GM18861 (cell line): ENCODE measurements around the gene UBP1.
"Not testable (repeated sequence)": the region's sequence is repeated elsewhere in the genome, so short reads cannot be mapped to it uniquely, and the experiment has no call there.

ENCODE experiments used
- ATAC-seq: cut with Tn5 transposase; IDR thresholded peaks from one replicate; pipeline ENCODE4 v1.9.1; 2021; ENCODE audit not compliant: unreplicated experiment

The UBP1 gene

DNA sequence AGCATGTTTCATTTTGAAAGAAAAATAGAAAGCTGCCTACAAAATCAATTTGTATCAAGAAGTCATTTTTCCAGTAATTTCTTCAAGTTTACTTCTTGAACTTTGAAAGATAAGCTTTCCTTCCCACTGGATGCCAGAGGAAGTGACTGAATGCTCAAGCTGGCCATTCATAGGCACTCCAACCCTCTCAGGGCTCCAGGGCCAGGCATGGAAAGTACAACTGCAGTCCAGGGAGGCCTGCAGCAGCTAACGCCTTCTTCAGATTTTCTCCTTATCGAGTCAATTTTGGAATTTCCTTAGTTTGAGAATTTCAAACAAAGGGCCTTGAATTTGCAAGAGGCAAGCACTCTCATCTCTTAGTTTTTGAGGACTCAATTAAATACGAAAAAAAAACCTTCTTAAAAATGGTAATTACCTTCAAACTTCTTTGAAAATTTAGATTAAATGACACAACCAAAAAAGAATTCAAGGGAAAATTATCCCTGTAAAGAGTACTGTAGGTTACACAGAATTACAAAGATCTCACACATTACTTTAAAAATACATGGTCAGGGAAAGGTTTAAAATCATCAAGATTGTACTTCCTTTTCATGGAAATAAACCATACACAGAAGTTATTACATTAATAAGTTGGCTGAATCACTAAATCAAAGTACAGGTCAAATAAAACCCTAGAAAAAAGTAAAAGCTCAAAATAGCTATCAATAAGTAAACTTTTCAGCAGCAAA lies 2.5 kb downstream of the UBP1 start:
- no peak for ATAC-seq

DNA sequence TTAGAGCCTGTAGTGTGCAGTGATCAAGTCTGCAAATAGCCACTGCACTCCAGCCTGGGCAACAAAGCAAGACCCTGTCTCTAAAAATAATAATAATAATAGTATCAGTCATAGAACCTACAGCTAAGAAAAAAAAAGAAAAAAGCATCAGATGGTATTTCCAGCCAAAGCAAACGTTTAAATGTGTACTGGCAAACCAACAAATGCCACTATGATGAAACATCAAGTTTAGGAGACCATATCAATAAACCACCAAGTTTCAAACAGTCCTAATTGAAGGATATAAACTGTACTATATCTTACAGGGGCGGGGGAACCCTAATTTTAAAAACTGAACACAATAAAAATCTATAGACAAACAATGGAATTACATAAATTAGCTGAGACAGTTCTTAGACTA lies 6.4 kb downstream of the UBP1 start:
- ATAC-seq: no peak

DNA sequence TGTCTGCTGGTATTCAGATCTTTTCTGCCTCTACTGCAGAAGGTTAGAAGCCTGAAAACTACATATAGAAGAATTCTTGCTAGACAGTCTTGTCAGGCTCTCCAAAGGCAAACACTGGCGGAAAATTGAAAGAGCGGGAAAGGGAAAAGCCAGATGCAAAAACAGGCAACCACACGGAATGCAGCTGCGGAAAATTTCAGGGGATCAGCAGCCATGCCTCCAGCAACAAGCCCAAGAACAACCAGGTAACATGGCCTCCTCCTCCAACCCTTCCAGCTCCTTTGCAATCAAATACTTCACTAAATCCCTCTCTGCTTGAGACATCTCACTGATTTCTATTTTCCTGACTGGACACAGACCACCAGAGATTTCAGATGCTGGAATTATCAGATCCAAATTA lies 9.6 kb downstream of the UBP1 start:
- no peak for ATAC-seq

DNA sequence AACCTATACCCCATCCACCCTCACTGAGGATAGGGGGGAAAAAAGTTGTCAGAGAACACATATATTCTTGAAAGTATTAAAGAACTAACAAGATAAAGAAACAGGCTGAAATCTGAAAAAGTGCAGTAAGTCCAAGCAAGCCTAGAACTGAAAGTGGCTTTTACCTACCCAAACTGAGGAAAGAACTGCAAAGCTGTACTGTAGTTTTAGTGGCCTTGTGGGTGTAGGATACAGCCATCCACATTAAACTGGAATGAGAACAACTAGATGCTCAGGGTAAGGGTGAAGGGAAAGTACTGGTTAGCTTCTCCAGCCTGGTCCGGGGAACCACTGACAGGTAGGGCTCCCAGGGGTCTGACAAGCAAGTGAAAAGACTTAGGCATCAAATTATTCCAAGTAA lies 10.1 kb downstream of the UBP1 start:
- ATAC-seq: no peak

DNA sequence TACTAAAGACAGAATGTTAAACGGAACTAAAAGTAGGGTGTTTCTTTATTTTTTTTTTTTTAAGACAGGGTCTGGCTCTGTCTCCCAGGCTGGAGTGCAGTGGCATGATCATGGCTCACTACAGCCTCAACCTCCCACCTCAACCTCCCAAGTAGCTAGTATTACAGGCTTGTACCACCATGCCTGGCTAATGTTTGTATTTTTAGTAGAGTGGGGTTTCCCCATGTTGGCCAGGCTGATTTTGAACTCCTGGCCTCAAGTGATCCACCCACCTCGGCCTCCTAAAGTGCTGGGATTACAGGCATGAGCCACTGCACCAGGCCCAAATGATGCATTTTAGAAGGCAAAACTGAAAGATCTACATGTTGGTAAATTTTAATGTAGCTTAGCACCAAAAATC lies 10.9 kb downstream of the UBP1 start:
- ATAC-seq: not testable (repeated sequence)

DNA sequence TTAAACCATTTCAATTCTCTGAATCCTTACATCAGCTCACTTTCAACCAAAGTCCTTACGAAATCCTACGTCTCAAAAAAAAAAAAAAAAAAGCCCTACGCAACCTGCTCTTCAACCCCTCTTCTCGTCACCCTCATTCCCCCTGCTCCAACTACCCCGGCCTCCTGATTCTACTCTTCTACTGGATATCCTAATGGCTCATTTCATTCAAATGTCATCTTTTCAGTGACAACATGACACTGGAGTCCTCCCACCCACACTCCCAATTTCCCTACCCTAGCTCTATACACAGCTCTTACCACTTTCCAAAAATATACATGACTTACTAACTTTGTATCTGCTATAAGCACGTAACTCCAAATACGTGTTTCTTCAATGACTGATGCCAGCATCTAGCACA lies 11.5 kb downstream of the UBP1 start:
- no peak for ATAC-seq

DNA sequence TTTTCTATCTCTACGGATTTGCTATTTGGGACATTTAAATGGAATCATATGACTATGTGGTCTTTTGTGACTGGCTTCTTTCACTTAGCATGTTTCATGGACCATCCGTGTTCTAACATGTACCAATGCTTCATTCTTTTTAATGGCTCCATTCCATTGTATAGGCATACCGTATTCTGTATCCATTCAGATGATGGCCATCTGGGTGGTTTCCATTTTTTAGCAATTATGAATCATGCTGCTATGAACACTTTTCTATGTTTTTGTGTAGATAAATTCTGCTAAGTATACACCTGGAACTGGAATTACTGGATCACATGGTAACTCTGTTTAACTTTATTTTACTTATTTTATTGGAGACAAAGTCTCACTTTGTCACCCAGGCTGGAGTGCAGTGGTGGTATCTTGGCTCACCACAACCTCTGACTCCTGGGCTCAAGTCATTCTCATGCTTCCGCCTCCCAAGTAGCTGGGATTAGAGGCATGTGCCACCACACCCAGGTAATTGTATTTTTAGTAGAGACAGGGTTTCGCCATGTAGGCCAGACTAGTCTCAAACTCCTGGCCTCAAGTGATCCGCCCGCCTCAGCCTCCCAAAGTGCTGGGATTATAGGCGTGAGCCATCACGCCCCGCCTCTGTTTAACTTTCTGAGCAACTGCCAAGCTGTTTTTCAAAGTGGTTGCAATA lies 13.4 kb downstream of the UBP1 start:
- ATAC-seq: no peak

DNA sequence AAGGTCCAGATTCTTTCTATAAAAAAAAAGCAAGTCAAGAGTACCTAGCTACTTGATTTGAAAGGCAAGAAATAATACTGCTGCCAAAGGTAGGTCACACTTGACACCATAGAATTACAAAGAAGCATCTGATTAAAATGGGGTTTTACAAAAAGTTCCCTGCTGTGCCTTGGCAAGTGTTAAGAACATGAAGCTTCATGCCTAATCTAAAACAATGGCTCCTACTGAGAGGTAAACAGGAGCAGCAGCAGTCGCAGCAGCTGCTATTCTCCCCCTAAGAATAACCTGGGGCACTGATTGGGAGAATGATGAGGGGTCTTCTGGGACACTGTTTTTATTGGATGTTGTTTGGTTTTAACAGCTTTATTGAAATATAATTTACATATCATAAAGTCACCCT lies 14.1 kb downstream of the UBP1 start:
- no peak for ATAC-seq

DNA sequence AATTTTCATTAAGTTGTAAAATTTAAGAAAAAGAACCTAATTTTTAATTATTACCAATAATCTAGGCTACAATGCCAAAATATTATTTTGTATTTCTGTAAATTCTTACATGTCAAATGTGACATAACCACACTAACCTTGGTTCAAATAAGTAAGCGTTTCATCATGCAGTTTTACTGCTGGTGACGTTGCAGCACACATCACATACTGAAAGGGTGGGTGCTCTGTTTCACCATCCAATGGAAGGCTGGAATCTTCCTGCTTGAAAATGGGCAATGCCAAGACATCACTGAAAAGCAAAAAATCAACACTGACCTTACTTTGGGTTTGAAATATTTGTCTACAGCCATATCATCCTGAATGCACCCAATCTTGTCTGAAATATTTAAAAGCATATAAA lies 14.8 kb downstream of the UBP1 start:
- ATAC-seq: no peak

DNA sequence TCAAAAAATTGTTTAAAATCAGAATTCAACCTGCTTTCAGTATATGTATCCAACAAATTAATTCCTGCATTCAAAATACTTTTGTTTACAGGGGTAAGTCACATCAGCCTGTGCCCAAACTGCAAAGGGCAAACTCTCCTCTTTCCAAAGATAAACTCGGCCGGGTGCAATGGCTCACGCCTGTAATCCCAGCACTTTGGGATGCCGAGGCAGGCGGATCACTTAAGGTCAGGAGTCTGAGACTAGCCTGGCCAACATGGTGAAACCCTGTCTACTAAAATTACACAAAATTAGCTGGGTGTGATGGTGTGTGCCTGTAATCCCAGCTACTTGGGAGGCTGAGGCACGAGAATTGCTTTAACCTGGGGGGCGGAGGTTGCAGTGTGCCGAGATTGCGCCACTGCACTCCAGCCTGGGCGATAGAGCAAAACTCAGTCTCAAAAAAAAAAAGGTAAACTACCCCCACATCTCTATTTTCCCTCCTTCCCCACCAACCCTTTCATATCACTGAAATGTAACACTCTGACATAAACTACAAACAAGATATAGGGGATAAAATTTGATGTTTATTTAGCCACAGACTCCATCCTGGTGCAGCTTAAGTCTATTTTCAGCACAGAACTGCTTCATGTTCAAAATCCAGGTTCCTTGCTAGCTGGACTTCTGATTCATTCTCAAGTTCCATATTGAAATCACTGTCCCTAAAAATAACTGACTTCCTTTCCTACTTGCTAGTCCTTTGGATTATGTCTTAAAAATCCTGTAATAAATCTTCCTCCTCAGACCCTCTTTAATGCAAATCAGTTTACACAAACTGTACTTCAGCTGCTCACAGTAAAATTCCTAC lies 15.4 kb downstream of the UBP1 start:
- ATAC-seq: no peak

DNA sequence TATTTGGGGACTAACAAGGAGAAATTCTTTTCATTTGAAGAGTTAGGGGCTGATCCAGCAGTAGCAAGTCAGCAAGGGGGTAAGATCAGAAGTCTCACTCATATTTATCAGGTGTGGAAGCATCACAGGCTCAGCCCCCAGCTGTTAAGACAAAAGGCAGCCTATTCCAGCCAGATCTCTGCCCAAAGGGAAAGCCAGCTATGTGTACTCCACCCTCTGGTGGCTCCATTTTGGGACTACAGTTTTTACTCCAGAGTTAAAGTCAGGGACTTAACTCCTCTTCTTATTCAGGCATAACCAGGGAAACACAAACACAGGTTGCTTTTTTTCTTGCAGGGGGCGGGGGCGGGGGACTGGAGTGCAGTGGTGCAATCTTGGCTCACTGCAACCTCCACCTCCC lies 19.2 kb downstream of the UBP1 start:
- ATAC-seq: no peak

DNA sequence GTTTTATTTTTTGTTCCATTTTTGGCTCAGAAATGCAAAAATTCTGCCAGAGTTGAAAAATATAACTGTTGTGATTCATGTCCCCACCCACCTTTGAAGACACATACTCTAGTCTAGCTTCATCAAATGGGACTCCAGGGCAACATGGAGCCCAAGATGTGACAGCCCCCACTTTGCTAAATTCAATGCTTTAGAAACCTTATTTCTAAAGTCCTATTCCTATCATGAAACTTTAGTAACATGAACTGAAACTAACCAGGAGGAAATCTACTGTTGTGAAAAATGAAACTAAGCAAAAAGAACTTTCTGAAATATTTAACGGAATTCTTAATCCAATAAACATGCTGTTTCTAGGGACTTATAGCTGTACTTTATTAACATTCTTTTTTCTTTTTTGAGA lies 20.3 kb downstream of the UBP1 start:
- no peak for ATAC-seq

DNA sequence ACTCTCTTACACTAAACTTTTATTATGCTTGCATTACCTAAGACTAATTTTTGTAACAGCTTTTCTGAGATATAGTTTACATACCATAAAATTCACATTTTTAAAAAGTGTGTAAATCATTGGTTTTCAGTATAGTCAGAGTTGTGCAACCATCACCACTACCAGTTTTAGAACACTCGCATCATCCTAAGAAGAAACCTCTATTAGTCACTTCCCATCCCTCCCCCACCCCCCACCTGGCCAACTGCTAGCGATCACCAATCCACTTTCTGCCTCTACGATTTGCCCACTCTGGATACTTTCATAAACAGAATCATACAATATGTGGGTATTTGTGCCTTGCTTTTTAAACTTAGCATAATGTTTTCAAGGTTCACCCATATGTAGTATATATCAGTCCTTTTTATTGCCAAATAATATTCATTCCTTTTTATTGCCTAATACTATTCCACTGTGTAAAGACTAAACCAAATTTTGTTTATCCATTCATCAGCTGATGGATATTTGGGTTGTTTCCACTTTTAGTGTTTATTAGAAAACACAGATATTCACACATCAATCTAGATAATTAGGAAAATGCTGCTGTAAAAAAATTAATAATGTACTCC lies 23.0 kb downstream of the UBP1 start:
- no peak for ATAC-seq

DNA sequence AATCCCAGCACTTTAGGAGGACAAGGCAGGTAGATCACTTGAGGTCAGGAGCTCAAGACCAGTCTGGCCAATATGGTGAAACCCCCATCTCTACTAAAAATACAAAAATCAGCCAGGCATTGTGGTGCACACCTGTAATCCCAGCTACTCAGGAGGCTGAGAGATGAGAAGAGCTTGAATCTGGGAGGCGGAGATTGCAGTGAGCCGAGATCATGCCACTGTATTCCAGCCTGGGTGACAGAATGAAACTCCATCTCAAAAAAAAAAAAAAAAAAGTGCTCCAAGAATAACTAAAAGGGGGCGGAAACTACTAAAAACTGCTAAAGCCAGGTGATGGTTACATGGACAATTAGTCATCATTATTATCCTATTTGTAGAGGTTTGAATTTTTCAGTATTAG lies 29.4 kb downstream of the UBP1 start:
- ATAC-seq: not testable (repeated sequence)

DNA sequence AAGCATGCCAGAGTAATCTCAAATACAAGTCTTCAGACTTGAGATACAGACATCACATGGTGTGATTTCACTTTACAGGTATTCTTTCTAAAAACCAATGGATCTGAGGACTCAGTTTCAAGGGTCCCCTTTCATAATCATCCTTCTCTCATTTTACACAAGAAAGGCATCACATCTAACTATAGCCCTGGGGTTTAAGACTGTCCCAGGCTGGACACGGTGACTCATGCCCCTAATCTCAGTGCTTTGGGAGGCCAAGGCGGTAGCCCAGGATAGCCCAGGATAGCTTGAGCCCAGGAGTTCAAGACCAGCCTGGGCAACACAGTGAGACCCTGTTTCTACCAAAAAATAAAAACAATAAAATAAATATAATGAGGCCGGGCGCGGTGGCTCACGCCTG lies 36.4 kb downstream of the UBP1 start:
- no peak for ATAC-seq

DNA sequence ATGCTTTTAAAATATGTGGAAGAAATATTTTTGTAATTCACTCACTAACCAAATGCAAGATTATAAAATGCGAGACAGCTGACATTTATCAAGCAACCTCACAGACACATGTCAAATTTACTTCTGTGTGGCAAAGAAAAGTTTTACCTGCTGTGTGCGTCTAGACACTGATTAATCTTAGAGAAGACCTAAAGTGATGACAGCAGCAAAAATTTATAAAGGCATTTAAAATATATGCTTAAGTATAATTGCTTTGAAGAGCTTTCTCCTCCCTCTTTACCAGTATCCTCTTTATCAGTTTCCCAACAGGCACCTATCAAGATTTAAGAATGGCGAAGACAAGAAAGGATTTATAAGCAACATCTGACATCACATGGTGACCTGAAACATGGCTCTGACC lies 37.3 kb downstream of the UBP1 start:
- no peak for ATAC-seq

DNA sequence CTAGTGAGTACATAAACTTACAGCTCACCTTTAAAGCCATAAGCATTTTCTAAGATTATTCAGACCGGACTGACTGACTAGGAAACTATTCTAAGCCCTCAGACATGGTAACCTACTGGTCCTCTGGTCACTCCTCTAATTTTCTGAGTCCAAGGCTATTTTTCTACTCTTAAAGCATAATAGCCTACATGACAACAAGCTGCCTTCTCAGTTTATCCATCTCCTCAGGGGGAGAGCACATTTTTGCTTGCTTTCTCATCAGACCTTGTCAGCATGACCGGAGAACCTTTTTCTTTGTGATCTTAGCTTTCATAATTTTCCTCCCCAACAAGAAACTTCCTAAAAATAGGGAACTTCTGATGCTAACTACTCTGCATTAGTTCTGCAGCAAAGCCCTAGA lies 38.4 kb downstream of the UBP1 start:
- no peak for ATAC-seq

DNA sequence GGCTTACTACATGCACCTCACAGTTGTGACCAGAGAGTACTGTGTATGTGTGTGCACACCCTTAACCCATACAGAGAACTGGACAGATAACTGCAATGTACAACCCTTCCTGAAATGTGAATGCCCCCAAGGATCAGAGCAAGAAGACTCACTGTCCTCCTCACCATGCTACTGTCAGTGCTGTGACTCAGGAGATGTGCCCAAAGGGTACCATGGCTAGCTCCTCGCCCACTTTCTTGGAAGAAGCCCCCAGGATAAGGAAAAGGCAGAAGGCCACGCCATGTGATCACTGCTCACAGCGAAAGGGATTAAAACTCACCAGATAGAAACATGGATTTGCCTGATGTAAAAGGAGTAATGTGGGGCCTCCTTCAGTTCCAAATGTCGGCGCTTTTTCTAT lies 41.8 kb downstream of the UBP1 start:
- no peak for ATAC-seq

DNA sequence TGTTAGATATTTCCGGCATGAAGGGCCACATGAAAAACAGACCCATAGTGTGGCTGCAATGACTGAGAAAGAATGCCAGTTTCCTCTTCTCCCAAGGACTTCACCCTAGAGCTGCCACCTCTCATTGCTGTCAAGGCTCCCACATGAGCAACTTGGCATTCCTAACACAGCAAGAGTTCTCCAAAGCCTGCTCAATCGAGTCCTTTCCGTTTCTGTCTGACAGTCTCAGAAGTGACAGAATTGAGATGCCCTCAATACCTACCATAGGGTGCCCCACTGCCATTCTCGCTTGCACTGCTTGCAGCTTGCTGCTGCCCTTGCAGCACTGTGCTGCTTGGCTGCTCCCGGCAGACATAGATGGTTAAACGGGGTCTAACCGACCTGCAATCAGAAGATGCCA lies 44.3 kb downstream of the UBP1 start:
- no peak for ATAC-seq

DNA sequence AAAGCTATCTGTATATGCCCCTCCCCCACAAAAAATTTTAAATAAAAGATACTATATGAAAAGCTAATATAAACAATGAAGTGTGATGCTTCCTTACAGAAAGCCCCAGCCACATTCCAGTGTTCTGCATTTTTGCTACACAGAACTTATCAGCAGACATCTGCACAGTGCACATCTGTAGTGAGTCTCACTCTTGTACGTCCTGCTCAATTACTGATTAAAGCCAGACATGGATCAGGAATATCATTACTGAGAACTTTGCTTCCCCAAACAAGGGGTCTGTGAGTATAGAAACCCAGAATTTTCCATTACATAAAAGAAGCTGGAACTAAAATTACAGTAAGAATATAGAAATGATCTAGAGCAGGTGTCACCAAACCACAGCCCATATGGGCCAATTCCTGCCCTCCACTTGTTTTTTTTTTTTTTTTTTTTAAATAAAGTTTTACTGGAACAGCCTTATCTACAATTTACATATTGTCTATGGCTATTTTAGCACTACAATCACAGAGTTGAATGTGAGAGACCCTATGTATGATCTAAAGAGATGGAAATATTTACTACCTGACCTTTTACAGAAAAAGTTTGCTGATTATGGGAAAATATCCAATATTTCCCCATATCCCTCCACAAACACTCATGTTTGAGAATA lies 45.7 kb downstream of the UBP1 start:
- ATAC-seq: no peak

DNA sequence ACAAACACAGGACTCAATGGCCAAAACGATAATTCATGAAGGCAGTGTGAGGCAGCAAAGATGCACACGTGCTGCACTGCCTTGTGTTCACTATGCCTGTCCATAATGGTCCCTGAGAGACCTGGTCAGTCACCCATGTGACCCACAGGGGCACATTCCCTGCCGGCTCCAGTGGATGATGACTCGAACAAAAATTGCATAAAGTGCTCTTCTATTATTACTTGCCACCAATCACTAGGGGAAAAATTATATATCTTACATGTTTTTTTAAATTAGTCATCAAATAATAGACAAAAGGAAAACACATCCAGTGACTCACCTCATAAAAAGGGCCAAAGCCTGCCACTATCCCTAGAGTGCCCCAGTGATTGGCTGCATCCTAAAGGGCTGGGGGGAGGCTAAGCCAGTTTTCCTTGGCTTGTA lies 47.5 kb downstream of the UBP1 start:
- no peak for ATAC-seq
